Measurements from ENCODE around the gene MID1.

Gene MID1

GRCh38 chrX:10524578-10524977, 95.8 kb downstream of the MID1 start:
- DNase-seq, result no peak

- no peak for DNase-seq
These were observed 100.6 kb downstream of the MID1 start for GRCh38 chrX:10519761-10520160.

- DNase-seq, result no peak
These were observed 101.1 kb downstream of the MID1 start for GRCh38 chrX:10519278-10519677.

GRCh38 chrX:10518073-10518472, 102.3 kb downstream of the MID1 start:
- no peak for DNase-seq

GRCh38 chrX:10516781-10517322, 103.5 kb downstream of the MID1 start:
- no peak for DNase-seq

GRCh38 chrX:10514891-10515290, 105.5 kb downstream of the MID1 start:
- no peak for DNase-seq

- no peak for DNase-seq
These were observed 106.4 kb downstream of the MID1 start for GRCh38 chrX:10513974-10514373.

- no peak for DNase-seq
These were observed 107.6 kb downstream of the MID1 start for GRCh38 chrX:10512741-10513140.

- DNase-seq, result no peak
These were observed 108.1 kb downstream of the MID1 start for GRCh38 chrX:10512258-10512657.

GRCh38 chrX:10509397-10509796, 111.0 kb downstream of the MID1 start:
- no peak for DNase-seq

- DNase-seq, result no peak
These were observed 111.5 kb downstream of the MID1 start for GRCh38 chrX:10508891-10509290.

- no peak for DNase-seq
These were observed 112.5 kb downstream of the MID1 start for GRCh38 chrX:10507876-10508275.

- DNase-seq, result no peak
These were observed 113.2 kb downstream of the MID1 start for GRCh38 chrX:10507181-10507580.

GRCh38 chrX:10506781-10507180, 113.6 kb downstream of the MID1 start:
- no peak for DNase-seq

- no peak for DNase-seq
These were observed 114.7 kb downstream of the MID1 start for GRCh38 chrX:10505726-10506125.

- DNase-seq, result no peak
These were observed 117.4 kb downstream of the MID1 start for GRCh38 chrX:10502961-10503360.

- DNase-seq, result no peak
These were observed 118.8 kb downstream of the MID1 start for GRCh38 chrX:10501611-10502010.

- no peak for DNase-seq
These were observed 123.9 kb downstream of the MID1 start for GRCh38 chrX:10496345-10496965.

GRCh38 chrX:10495677-10496076, 124.7 kb downstream of the MID1 start:
- DNase-seq, result no peak

GRCh38 chrX:10492250-10492649, 128.1 kb downstream of the MID1 start:
- no peak for DNase-seq

GRCh38 chrX:10486373-10486772, 134.0 kb downstream of the MID1 start:
- no peak for DNase-seq

GRCh38 chrX:10485326-10485725, 135.1 kb downstream of the MID1 start:
- DNase-seq, result no peak

GRCh38 chrX:10484683-10485247, 135.6 kb downstream of the MID1 start:
- DNase-seq, result no peak

- no peak for DNase-seq
These were observed 137.1 kb downstream of the MID1 start for GRCh38 chrX:10483191-10483831.
